ENCODE measurements around the gene ELOB.

ELOB gene

DNA sequence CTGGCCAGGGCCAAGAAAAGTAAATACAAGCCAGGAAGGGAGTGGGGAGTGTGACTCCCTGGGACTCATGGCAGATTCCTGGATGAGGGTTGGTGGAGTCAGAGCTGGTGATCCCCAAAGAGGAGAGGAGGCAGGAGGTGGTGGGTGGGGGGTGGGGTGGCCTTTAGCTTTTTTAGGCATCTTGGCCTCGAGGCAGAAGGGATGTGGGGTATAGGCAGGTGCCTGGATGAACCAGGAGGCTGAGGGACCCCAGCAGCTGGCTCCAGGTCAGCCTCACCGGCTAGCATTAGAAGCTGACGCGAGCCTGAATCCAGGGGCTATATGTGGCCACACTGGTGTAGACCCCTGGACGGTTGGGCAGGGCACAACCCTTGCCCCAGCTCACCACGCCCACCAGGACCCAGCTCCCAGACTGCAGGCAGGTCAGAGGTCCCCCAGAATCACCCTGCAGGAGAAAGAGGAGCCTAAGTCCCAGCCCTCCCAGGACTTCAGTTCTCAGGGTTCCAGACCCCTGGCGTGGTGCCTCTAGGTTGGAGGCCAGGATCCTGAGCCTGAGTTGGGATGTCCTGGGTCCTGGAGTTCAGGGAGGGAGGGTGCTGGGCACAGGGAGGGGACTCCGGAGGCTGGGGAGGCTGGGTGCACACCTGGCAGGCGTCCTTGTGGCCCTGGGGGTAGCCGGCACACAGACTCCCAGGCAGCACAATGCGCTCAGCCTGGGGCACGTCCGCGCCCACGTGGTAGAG lies 7.4 kb upstream of the ELOB start:
- in situ Hi-C loops (cut with MboI; ENCODE audit: low sequenced_read_pairs): no loop called here

DNA sequence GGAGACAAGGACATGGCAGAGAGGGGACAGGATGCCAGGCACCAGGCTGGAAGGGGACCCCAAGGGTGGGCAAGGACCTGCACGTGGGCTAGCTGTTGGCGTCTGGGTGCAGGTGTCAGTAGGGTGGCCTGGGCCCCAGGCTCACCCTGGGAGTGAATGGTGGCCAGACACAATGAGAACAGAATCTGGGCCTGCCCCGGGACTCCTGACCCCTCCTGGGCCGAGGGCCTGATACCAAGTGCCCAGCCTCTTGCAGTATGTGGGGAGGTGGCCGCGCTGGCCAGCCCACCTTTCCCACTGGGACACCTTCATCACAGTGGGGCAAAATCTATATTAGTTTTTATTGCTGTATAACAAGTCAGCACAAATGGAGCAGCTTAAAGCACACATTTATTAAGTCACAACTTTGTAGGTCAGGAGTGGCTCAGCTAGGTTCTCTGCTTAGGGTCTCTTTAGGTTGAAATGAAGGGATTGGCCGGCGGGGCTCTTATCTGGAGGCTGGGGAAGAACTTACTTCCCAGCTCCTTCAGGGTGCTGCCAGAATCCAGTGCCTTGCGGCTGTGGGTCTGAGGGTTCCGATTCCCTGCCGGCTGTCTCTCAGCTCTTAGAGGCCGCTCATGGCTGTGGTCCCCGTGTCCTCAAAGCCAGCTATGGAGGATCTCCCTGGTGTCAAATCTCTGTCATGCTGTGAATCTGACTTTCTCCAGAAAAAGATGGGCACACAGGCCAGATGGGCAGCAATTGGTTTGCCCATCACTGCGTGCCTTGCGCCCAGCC lies 6.7 kb upstream of the ELOB start:
- in situ Hi-C loops (cut with MboI; ENCODE audit: low sequenced_read_pairs): no loop called here

DNA sequence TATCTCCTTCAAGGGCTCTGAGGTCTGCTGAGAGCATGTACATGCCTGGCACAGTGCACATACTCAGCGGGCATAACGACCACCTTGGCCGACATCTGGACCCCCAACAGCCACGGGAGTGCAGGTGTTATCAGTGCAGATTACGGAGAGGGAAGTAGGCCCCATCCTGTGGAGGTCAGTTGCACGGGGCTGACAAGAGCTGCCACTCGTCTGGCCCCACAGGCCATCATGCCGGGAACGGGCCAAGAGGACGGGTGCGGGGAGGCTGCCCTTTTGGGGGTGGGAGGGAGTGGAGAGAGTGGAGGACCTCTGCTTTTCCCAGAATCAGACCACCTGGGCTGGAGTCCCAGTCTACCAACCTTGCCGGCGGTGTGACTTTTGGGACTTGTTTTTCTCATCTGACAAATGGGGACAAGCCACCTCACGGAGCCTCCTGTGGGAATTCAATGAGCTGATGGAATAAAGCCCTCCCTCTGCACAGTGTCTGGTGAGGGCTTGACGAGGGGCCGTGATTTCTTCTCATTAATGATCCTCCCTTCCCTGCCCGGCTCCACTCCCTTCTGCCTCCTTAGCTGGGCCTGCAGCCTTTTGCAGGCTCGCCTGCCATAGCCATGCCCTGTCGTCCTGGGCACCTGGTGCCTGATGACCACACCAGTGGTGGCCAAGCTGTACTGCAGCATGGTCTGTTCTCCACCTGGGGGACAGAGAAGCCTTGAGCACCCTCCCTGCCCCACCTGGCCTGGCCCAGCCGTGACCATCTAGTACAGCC lies 5.7 kb upstream of the ELOB start:
- in situ Hi-C loops (cut with MboI; ENCODE audit: low sequenced_read_pairs): no loop called here

DNA sequence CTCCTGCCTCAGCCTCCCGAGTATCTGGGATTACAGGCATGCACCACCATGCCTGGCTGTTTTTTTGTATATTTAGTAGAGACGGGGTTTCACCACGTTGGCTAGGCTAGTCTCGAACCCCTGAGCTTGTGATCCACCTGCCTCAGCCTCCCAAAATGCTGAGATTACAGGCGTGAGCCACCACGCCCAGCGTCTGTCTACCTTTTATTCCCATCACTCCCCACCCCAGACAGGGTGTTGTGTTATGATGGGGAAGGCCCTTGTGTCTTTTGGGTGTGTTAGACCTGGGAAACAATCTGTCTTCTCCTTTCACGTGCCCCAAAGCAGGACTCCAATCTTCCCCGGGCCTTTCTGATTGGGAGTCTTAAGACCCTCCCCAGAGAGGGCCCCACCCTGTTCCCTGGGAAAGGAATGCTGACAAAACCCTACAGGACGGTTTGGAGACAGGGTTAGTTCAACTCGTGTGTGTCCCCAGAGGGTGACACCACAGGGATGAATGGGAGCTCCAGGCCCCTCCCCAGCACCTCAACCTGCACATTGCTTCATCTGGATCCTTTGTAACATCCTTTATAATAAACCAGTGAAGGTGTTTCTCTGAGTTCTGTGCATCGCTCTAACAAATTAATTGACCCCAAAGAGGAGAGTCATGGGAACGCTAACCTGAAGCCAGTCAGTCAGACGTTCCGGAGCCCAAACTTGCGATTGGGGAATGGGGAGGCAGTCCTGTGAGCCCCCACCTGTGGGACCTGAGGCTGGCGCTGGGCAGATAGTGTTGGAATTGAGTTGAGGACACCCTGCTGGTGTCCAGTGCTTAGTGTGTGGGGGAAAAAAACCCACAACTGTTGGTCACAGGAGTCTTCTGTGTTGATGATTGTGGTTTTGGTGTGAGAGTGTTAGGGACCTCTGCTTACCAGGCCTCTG lies 3.2 kb upstream of the ELOB start:
- in situ Hi-C loops (cut with MboI; ENCODE audit: low sequenced_read_pairs): no loop called here

DNA sequence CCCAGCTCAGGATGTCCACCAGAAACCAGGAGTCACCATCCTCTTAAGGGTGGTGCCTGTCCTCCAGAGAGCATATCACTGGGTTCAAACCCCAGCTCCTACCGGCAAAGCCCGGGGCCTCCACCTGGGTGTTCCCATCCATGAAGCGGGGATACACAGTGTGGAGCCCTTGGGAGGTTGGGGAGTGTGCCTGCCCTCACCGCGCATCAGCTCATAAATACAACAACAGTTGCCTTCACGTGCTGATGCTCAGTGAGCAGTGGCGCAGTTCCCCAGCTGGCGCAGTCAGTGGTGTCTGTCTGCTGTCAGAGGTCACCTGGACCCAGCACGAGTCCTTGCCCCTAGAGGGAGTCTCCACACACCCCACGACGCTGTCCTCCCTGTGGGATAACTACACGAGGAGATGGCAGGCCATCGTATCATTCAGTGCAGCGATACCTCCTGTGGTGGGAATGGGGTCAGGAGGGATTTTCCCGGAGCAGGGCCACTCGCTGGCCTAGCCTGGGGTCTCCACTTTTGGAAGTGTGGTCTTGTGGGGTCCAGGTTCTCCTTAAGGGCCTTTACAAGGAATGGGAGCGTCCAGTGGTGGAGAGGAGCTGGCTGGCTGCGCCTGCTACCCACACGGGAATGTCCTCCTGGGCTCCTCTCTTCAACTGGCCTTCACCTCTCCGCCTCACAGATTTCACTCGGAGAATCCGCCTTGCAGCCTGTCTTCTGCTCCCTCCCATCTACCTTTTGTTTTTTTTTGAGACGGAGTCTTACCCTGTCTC lies 2.3 kb upstream of the ELOB start:
- in situ Hi-C loops (cut with MboI; ENCODE audit: low sequenced_read_pairs): no loop called here

DNA sequence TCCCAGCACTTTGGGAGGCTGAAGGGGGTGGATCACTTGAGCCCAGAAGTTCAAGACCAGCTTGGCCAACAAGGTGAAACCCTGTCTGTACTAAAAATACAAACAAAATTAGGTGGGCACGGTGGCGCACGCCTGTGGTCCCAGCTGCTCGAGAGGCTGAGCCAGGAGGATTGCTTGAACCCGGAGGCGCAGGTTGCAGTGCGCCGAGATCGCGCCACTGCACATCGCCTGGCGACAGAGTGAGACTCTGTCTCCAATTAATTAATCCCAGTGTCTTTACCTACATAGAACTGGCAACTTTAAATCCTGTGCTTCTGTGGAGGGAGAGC lies 1.5 kb upstream of the ELOB start:
- in situ Hi-C loops (cut with MboI; ENCODE audit: low sequenced_read_pairs): no loop called here

DNA sequence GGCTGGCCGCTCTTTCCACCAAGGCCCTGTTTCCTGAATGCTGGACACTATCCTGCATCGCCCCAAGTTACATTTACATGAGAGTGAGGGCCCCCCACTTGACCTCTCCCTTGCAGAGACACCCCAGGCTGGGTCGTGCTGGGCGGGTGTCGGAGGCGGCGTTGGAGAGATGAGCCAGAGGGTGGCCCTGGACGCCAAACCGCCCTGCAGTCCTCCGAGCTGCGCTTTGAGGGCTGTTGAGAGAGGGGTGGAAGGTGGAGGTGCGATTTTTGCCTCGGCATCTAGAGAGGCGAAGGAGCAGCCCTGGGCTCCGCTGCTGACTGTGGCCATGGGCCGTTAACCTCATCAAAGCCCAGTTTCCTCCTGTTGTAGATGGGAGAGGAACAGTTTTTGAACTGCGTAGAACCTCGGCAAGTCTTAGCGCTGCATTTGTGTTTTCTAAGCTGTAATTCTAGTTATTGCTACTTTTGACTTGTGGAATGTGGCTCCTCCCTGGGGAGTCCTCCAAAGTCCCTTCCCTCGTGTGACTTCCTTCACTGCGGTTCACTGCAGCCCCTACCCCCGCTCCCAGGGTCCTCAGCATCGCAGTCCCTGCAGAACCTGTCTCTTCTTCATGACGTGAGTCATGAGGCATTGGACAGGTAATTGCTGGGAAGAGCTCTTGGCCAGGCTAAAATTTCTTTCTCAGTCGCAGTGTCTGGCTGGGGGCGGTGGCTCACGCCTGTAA lies 986 bp upstream of the ELOB start:
- in situ Hi-C loops (cut with MboI; ENCODE audit: low sequenced_read_pairs): no loop called here

DNA sequence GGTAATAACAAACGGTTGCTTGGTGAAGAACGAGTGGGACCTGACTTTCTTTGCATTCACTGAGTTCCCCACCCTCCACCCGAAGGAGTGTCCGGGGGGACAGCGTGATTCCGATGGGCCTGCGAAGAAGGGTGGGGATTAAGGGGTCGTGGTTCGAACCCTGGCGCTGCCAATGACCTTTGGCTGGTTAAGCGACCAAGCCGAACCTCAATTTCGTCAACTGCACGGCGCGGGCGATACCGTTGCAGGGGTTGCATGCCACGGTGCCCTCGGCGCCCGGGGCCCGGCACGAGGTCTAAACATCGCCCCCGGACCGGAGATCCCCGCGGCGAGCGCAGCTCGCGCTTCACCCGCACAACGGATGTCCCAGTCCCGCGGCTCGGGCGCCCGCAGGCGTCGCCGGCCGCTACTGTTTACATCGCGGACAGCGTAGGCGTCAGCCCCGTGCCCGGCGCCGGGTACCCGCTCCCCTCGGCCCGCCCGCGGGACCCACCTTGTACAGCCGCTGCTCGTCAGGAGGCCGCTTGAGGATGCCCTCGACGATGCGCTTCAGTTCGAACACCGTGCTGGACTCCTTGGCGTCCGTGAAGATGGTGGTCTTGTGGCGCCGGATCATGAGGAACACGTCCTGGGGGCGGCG lies 460 bp downstream of the ELOB start:
- in situ Hi-C loops (cut with MboI; ENCODE audit: low sequenced_read_pairs): no loop called here

DNA sequence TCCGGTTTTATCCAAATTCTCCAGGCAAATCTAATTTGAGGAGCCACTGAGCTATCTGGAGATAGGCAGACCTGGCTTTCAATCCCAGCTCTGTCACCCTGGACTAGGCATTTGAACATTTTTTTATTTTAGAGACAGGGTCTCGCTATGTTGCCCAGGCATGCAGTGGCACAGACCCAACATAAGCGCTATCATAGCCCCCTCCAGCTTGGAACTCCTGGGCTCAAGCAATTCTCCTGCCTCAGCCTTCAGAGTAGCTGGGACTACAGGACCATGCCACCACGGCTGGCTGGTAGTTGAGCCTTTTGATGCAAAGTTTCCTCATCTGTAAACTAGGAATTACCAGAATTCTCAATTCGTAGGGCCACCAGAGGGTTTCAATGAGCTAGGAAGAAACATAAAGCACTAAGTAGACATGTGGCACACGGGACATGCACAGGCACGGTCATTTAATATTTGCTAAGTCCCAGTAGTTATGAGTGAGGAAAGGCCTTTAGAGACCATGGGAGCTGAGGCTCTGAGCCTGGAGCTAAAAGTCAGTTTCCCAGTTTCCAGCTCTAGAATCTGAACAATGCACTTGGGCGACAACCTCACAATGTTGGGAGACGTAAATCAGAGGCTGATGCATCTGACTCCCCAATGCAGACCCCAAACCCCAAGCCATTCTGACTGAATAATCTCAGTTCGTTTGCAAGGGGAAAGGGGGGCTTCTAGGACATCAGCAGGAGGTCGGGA lies 1.1 kb downstream of the ELOB start:
- in situ Hi-C loops (cut with MboI; ENCODE audit: low sequenced_read_pairs): no loop called here

DNA sequence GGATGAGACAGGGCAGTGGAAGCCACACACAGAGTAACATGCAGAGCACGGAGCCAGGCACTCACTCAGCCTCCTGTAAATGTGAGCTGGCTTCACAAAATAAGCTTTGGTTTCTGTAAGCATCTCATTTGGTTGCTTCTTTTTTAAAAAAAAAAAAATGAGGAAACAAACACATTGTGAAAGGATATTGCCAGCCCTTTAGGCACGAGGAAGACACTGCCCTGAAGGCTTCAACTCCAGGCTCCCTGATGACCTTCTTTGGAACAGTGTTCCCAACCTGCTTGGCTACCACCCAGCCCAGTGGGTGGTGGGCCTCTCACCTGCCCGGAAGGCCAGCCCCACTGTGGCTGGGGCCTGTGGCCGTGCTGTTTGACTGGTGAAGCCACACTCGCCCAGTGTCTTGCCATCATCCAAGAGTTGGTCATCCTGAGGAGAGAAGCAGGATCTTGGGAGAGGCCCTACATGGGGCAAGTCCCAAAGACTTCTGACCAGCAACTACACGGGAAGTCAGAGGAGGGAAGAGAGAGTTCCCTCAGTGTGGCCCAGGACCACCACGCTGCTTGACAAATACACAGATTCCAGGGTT lies 1.9 kb downstream of the ELOB start:
- in situ Hi-C loops (cut with MboI; ENCODE audit: low sequenced_read_pairs): no loop called here

DNA sequence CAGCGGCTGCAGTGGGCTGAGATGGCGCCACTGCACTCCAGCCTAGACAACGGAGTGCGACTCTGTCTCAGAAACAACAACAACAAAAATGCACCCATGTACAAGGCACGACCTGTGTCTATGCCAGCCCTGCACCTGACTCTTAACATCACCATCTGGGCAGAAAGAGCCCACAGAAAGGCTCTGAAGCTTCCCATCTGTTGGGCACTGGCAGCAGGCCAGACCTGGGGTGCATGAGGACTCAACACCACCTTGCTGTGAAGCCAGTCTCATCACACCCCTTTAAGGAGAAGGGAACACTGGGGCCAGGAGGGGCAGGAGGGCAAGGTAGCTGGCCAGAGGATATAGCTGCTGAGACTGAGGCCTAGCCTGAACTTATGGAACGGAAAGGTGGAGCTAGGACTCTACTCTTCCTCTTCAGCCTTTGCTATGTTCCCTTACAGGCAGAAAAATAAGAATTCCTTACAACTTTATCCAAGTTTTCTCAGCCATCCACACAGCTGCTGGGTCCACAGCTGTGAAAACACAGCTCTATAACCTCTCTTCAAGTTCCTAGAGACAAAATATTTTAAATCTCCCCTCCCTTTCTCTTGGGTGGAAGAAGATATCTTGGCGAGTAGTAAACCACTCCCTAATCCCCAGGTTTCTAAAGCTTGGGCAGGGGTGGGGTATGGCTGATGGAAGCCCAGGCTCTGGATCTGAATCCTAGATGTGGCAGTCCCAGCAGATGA lies 2.8 kb downstream of the ELOB start:
- in situ Hi-C loops (cut with MboI; ENCODE audit: low sequenced_read_pairs): no loop called here

DNA sequence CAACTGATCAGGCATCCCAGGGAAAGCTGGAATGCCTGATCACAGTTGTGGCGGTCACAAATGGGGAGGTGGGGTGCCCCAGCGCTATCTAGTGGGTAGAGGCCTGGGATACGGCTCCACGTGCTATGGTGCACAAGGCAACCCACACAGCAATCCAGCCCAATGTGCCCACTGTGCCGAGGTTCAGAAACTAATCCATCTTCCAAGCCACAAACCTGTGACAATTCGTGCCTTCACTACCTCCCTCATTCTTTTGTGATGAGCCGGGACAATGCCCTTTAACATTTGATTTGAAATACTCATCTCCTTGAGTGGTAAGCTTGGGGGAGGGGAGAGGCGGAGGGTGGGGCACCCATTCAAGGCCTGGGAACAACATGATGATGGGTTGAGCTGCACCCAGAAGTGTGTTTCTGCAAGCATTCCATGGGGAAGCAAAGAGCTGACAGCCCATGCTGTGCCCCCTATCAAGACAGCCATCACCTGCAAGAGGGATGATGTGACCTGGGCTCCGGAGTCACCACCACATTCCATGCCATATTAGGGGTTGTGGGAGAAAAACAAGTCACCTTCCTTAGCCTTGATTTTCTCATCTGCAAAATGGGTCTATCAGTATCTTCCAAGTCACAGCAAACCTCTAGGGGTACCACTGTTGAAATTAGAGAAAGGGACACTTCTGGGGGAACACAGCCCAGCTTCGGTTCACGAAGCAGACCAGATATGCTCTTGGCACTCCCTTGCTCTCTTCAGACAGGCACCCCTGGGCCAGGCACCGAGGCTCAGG lies 3.7 kb downstream of the ELOB start:
- in situ Hi-C loops (cut with MboI; ENCODE audit: low sequenced_read_pairs): no loop called here

DNA sequence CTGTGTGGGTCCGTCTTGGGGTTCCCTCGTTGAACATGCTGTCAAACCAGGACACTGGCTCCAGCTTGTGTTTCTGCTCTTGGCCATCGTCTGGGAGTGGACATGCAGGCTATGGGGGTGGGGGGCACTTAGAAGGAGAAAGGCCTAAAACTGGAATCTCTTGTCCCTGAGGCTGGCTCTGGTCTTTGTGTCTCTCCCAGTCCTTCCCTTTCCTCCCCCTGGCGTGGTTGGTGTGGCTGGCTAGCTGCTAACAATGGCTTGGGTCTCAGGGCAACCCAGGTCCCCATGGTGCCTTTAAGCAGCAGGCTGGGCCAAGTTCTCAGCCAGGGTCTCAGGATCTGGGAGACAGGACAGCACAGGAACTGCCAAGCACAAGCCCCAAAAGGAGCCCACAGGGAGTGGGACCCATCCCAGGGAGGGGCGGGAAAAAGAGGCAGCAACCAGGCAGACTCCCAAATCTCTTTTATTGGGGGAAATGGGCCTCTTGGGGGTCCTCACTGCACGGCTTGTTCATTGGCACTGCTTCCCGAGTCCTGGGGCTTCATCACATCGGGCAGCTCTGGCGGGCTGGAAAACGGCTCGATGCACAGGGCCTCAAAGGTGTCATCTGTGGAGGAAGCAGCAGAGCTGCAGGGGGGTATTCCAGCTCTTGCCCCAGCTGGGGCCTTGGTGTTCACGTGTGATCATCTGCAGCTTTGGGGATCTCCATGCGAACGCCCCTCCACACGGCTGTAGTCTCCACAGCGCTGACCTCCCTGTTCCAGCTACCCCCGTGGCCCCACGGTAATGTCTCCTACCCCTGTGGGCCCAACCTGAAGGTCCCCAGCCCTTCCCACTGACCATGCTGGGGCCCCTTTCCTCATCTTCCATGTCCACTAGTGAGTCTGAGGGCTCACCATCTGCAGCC lies 5.3 kb downstream of the ELOB start:
- in situ Hi-C loops (cut with MboI; ENCODE audit: low sequenced_read_pairs): no loop called here

DNA sequence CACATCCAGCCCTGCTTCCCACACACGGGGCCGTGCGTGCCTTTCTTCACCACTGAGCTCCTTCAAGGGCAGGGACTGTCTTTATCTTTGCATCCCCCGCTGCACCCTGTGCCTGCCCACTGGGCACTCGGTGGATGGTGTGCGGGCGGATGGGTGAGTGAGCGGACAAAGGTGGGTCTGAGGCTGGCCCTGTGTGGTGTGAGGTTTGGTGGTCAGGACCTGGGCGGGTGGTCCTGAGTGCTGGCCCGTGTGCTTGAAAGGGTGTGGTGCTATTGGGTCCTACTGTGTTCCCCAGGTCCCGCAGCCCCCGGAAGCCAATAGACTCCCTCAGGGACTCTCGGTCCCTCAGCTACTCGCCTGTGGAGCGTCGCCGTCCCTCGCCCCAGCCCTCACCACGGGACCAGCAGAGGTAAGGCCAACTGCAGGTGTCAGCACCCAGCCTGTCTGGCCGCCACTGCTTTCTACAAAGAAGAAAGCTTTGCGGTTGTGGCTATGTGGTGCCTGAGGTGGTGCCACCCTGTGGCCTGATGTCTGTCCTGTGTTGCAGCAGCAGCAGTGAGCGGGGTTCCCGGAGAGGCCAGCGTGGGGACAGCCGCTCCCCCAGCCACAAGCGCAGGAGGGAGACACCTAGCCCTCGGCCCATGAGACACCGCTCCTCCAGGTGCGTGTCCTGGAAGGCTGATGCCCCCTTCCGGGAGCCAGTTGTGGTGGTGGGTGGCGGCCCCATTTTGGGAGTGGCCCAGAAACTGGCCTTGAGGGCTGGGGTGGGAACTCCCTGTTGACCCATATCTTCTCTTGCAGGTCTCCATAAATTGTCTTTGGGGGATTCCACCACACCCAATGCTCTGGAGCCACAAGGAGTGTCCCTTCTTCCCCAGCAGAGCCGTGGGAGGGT lies 6.8 kb downstream of the ELOB start:
- in situ Hi-C loops (cut with MboI; ENCODE audit: low sequenced_read_pairs): no loop called here

DNA sequence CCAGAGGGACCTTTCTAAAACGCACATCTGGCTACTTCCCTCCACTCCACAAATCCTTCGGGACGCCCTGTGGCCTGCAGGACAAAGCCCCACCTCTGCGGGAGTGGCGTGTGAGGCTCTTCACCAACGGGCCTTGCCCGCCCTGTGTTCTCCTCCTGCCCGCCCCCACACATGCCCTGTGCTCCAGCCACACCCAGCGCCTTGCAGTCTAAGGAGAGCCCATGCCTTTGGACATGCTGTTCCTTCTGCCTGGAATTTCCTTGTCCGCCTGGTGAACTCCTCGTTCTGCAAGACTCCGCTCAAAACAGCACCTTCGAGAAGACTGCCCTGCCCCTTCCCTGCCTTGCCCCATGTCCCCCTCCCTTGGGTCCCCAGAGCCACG lies 7.4 kb downstream of the ELOB start:
- in situ Hi-C loops (cut with MboI; ENCODE audit: low sequenced_read_pairs): no loop called here
